ENCODE results near the gene SYS1. TPM values are rescaled to one million over a fixed set of nuclear protein-coding genes. Genes with fewer than 3 reads are reported as not detected.

Gene SYS1
- total RNA-seq, 1 donor from 2014 or later: 20.0 TPM

DNA sequence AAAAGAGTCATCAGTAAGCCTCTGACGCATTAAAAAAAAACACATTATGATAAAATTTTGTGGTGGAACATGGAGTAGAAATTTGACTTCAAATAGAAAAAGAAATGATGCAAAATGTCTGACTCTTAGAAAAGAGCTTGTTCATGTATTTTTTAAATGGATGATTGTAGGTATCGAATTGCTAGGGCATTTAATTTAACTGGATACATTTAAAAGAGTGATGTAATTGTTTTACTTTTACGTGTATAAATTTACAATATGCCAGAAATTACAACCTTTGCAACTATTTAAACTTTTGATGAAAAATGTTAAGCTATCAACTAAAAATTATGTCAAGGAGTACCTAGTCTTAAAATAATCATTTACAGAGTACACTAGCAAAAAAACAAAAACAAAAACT, 10.2 kb upstream of the SYS1 start:
- peaks cover 4% of the 10 kb centered on the region for H3K4me1 Mint-ChIP-seq (ENCODE audit: unreplicated experiment)
- no peak overlapping the region for H3K4me3 Mint-ChIP-seq (ENCODE audit: unreplicated experiment)

DNA sequence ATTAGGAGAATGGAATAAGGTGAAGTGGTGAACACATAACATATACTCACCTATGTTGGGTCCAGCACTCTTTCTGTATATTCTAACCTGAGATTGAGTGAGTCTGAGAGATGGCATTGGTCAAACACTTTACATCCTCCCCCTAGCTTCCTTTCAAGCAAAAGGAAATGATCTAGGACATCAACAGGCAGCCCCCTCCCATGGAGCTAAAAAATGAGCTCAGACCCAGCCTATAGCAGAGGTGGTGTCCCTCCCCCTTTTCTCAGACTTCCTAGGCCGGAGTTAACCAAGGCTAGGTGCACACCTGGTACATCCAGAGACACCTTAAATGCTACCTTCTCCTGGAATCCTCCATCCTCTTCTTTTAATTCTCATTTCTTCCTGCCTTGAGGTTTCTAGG, 9.2 kb upstream of the SYS1 start:
- Mint-ChIP-seq H3K36me3 (ENCODE audit: low read depth, unreplicated experiment) (no peaks in the 10 kb centered on the region), H3K27me3 (ENCODE audit: unreplicated experiment) (no peaks in the 10 kb centered on the region), H3K4me3 (ENCODE audit: unreplicated experiment) (no peak overlapping the region), H3K27ac (ENCODE audit: unreplicated experiment) (no peak overlapping the region), H3K4me1 (ENCODE audit: unreplicated experiment) (peaks cover 4% of the 10 kb centered on the region), H3K9me3 (ENCODE audit: unreplicated experiment) (no peaks in the 10 kb centered on the region)
- TF ChIP-seq CTCF (IDR thresholded peaks at IDR 0.05; ENCODE audit: unreplicated experiment): no peak
- no peak for DNase-seq (ENCODE audit: low spot score)

More for the DNA sequence above, 10.2 kb upstream of the SYS1 start:
- Mint-ChIP-seq H3K9me3 (ENCODE audit: unreplicated experiment) (no peaks in the 10 kb centered on the region), H3K36me3 (ENCODE audit: low read depth, unreplicated experiment) (no peaks in the 10 kb centered on the region), H3K27ac (ENCODE audit: unreplicated experiment) (no peak overlapping the region), H3K27me3 (ENCODE audit: unreplicated experiment) (no peaks in the 10 kb centered on the region)
- TF ChIP-seq CTCF (IDR thresholded peaks at IDR 0.05; ENCODE audit: unreplicated experiment): no peak
- DNase-seq (ENCODE audit: low spot score): no peak

GRCh38 chr20:45354423-45355208, 8.3 kb upstream of the SYS1 start:
- H3K27ac Mint-ChIP-seq (ENCODE audit: unreplicated experiment): no peak overlapping the region
- no peak overlapping the region for H3K4me3 Mint-ChIP-seq (ENCODE audit: unreplicated experiment)
- TF ChIP-seq CTCF (IDR thresholded peaks at IDR 0.05; ENCODE audit: unreplicated experiment): no peak
- no peaks in the 10 kb centered on the region for H3K36me3 Mint-ChIP-seq (ENCODE audit: low read depth, unreplicated experiment)
- no peak for DNase-seq (ENCODE audit: low spot score)
- H3K9me3 Mint-ChIP-seq (ENCODE audit: unreplicated experiment): no peaks in the 10 kb centered on the region
- H3K27me3 Mint-ChIP-seq (ENCODE audit: unreplicated experiment): no peaks in the 10 kb centered on the region
- H3K4me1 Mint-ChIP-seq (ENCODE audit: unreplicated experiment): peaks cover 4% of the 10 kb centered on the region

- Mint-ChIP-seq H3K27me3 (ENCODE audit: unreplicated experiment) (no peaks in the 10 kb centered on the region), H3K4me3 (ENCODE audit: unreplicated experiment) (no peak overlapping the region), H3K4me1 (ENCODE audit: unreplicated experiment) (peaks cover 9% of the 10 kb centered on the region), H3K9me3 (ENCODE audit: unreplicated experiment) (no peaks in the 10 kb centered on the region), H3K27ac (ENCODE audit: unreplicated experiment) (no peak overlapping the region), H3K36me3 (ENCODE audit: low read depth, unreplicated experiment) (no peaks in the 10 kb centered on the region)
- no peak for DNase-seq (ENCODE audit: low spot score)
- TF ChIP-seq CTCF (IDR thresholded peaks at IDR 0.05; ENCODE audit: unreplicated experiment): no peak
These were observed 7.5 kb upstream of the SYS1 start for GRCh38 chr20:45355209-45356084.
